Muscle layer of duodenum (tissue), 2 donors: ENCODE data around the gene IL36B.

Experiments
- H3K27ac ChIP-seq: one replicate; pipeline ENCODE4 v1.7.0; 2013; ENCODE audit warnings: mild to moderate bottlenecking, low read length
- H3K27me3 ChIP-seq: one replicate; pipeline ENCODE4 v1.7.0; 2013; ENCODE audit warnings: low read depth, mild to moderate bottlenecking, control low read depth, low read length
- H3K36me3 ChIP-seq, 2 donors: one replicate each; pipeline ENCODE4 v1.7.0; 2013; ENCODE audit warnings: low read length in 2 of 2, control low read depth in 1 of 2, mild to moderate bottlenecking in 1 of 2; ENCODE audit not compliant: insufficient read depth in 2 of 2, control insufficient read depth in 1 of 2
- H3K4me1 ChIP-seq, 2 donors: one replicate each; pipeline ENCODE4 v1.7.0; 2013; ENCODE audit warnings: low read length in 2 of 2, mild to moderate bottlenecking in 2 of 2, control low read depth in 1 of 2, moderate library complexity in 1 of 2; ENCODE audit not compliant: insufficient read depth in 2 of 2, control insufficient read depth in 1 of 2
- H3K4me3 ChIP-seq, 2 donors: one replicate each; pipeline ENCODE4 v1.7.0; 2013; ENCODE audit warnings: low read length in 2 of 2, low read depth in 1 of 2, mild to moderate bottlenecking in 1 of 2
- H3K9me3 ChIP-seq, 2 donors: one replicate each; pipeline ENCODE4 v1.7.0; 2013; ENCODE audit warnings: low read length in 2 of 2, control low read depth in 1 of 2, mild to moderate bottlenecking in 1 of 2; ENCODE audit not compliant: control insufficient read depth in 1 of 2
- donor health status: healthy.

Gene IL36B

DNA sequence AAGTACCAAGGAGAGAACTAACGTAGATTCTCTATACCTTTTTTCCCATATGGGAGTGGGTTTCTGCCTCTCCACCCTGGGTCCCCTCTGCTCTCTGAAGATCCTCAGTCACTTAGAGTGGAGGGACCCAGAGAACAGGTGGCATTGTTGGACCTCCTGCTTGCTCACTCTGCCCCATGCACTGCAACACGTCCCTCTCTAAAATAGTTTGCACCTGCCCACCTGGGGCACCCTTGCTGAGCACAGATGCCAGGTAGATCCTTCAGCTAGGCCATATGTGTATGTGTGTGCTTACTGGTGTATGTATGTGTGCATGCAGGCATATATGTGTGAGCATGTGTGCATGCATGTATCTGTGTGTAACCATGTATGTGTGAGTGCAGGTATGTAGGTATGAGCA lies 8.6 kb upstream of the IL36B start:
- no peak overlapping the region for H3K27ac ChIP-seq
- no peaks in the 10 kb centered on the region for H3K27me3 ChIP-seq
- H3K4me3 ChIP-seq, result no peak overlapping the region
- no peaks in the 10 kb centered on the region for H3K4me1 ChIP-seq
- H3K9me3 ChIP-seq, result peaks cover 0 to 4% of the 10 kb centered on the region in 2 donors
- no peaks in the 10 kb centered on the region for H3K36me3 ChIP-seq

- H3K27ac ChIP-seq, result no peak overlapping the region
- H3K9me3 ChIP-seq, result peaks cover 0 to 4% of the 10 kb centered on the region in 2 donors
Observed at GRCh38 chr2:113060796-113061195, 8.1 kb upstream of the IL36B start.

GRCh38 chr2:113060396-113060795 lies 7.7 kb upstream of the IL36B start:
- Histone ChIP-seq H3K4me1 (no peaks in the 10 kb centered on the region), H3K36me3 (no peaks in the 10 kb centered on the region), H3K27me3 (no peaks in the 10 kb centered on the region), H3K4me3 (no peak overlapping the region), H3K9me3 (peaks cover 0 to 4% of the 10 kb centered on the region in 2 donors), H3K27ac (no peak overlapping the region)

More at GRCh38 chr2:113060796-113061195, 8.1 kb upstream of the IL36B start:
- Histone ChIP-seq H3K4me1 (no peaks in the 10 kb centered on the region), H3K27me3 (no peaks in the 10 kb centered on the region), H3K4me3 (no peak overlapping the region), H3K36me3 (no peaks in the 10 kb centered on the region)

DNA sequence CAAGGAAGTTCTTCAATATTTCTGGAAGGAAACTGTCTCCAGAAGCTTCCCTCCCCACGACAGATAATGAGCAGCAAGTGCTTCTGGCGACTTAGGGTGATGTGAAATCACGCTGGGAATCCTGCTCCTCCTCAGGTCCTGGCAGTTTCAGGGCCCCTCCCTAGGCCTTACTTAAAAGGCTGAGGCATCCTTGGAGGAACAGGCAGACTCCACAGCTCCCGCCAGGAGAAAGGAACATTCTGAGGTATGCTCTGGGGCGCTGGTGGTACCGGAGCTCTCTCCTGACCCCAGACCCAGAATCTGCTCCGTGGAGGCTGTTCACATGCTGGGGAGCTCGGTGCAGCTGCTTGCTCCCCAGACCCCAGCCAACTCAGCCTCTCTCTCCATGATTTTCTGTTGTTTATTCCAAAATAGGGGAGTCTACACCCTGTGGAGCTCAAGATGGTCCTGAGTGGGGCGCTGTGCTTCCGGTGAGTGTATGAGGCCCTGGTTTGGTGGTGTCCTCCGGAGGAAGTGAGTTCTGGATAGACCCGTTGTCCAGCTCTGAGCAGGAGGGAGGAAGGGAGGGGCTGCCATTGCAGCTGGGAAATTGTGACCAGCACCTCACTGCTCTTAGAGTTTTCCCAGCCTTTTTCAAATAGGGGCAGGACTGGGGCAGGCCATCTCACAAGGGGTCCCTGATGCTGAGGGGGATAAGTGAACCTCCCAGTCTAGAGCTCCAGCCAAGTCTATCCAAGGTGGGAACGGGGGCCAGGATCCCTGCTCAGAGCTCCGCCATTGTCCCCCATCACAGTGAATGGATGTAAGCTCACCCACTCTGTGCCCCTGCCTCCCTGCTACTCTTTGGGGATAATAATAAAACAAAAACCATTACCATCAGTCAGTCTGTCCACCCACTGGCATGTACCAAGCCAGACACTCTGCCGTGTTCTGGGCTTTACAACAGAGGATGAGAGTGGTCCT lies 6.6 kb upstream of the IL36B start, which contains the start of gene IL36RN:
TSS of gene IL36RN (plus strand) at position 201 of the 963 bp plus-strand sequence. CDS start at position 442, 241 bp downstream.
- peaks cover 0 to 4% of the 10 kb centered on the region in 2 donors for H3K9me3 ChIP-seq
- no peak within 1 kb of the TSS for H3K4me3 ChIP-seq

DNA sequence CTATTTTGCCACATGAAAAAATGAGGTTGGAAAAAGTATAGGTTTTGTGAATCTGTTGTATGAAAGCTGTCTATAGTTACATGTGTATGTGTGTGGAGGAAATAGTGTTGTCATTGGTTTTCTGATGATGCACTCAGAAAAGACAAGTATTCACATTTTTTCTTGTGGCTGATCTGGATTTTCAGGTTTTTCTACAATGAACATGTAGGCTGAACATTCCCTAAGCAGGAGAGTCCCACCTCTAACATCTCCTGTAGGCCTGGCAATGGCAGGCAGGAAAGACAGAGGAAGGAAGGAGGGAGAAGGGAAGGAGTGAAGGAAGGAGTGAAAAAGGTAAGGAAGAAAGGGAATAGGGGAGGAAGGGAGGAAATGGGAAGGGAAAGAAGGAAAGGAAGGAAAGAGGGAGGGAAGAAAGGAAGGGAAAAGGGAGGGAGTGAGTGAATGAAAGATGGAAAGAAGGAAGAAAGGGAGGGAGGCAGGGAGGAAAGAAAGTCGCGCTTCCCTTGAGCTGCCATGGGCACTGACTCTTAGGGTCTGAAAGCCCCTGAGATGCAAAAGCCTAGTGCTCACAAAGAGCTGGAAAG lies 5.8 kb upstream of the IL36B start:
- no peaks in the 10 kb centered on the region for H3K4me1 ChIP-seq
- no peak overlapping the region for H3K27ac ChIP-seq
- peaks cover 0 to 4% of the 10 kb centered on the region in 2 donors for H3K9me3 ChIP-seq
- H3K27me3 ChIP-seq, result no peaks in the 10 kb centered on the region
- no peaks in the 10 kb centered on the region for H3K36me3 ChIP-seq
- H3K4me3 ChIP-seq, result no peak overlapping the region

More for the DNA sequence above, 6.6 kb upstream of the IL36B start, which contains the start of gene IL36RN:
- Histone ChIP-seq H3K4me1 (no peaks in the 10 kb centered on the region), H3K36me3 (no peaks in the 10 kb centered on the region), H3K27ac (no peak within 1 kb of the TSS), H3K27me3 (no peaks in the 10 kb centered on the region)

DNA sequence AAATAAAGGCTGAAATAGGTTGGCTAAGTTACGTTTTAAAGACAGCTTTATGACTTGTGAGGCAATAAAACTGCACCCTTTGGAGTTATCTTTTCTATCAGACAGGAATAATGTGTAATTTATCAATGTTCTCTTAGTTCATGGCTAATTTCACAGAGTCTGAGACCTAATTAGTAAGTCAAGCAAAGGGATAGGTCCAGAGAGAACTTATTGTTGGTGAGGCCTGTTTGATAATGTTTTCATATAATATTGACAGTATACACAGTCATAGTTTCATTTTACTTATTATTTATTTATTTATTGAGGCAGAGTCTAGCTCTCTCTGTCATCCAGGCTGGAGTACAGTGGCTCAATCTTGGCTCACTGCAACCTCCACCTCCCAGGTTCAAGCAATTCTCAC lies 4.5 kb upstream of the IL36B start:
- Histone ChIP-seq H3K4me1 (no peaks in the 10 kb centered on the region), H3K27ac (no peak overlapping the region)

GRCh38 chr2:113056521-113056920 lies 3.9 kb upstream of the IL36B start:
- Histone ChIP-seq H3K27ac (no peak overlapping the region), H3K9me3 (peaks cover 0 to 4% of the 10 kb centered on the region in 2 donors), H3K4me3 (no peak overlapping the region), H3K27me3 (no peaks in the 10 kb centered on the region), H3K4me1 (no peaks in the 10 kb centered on the region), H3K36me3 (no peaks in the 10 kb centered on the region)

More for the DNA sequence above, 4.5 kb upstream of the IL36B start:
- peaks cover 0 to 4% of the 10 kb centered on the region in 2 donors for H3K9me3 ChIP-seq
- no peaks in the 10 kb centered on the region for H3K27me3 ChIP-seq
- H3K36me3 ChIP-seq, result no peaks in the 10 kb centered on the region
- no peak overlapping the region for H3K4me3 ChIP-seq

DNA sequence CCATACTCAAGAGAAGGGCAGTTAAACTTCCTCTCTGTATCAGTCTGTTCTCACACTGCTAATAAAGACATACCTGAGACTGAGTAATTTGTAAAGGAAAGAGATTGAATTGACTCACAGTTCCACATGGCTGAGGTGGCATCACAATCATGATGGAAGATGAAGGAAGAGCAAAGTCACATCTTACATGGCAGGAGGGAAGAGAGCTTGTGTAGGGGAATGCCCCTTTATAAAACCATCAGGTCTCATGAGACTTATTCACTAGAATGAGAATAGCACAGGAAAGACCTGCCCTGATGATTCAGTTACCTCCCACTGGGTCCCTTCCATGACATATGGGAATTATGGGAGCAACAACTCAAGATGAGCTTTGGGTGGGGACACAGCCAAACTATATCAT lies 1.4 kb upstream of the IL36B start:
- no peaks in the 10 kb centered on the region for H3K36me3 ChIP-seq
- peaks cover 0 to 7% of the 10 kb centered on the region in 2 donors for H3K9me3 ChIP-seq
- H3K27ac ChIP-seq, result no peak overlapping the region
- H3K4me3 ChIP-seq, result no peak overlapping the region
- no peaks in the 10 kb centered on the region for H3K4me1 ChIP-seq
- no peaks in the 10 kb centered on the region for H3K27me3 ChIP-seq

DNA sequence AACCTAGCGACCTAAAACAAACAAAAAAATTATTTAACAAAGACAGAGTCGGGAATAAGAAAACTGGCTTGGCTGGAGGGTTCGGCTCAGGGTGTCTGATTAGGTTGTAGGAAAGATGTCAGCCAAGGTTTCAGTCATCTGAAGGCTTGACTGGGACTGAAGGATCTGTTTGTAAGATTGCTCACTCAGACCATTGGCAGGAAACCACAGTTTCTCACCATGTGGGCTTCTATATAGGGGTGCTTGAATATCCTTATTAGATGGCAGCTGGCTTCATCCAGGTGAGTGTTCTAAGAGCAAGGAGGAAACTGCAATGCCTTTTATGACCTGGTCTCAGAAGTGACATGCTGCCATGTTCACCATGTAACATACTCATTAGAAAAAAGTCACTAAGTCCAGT lies 999 bp upstream of the IL36B start:
- Histone ChIP-seq H3K27ac (no peak overlapping the region), H3K9me3 (peaks cover 0 to 7% of the 10 kb centered on the region in 2 donors), H3K36me3 (no peaks in the 10 kb centered on the region), H3K4me1 (no peaks in the 10 kb centered on the region), H3K4me3 (no peak overlapping the region), H3K27me3 (no peaks in the 10 kb centered on the region)

- Histone ChIP-seq H3K4me3 (no peak overlapping the region), H3K27ac (no peak overlapping the region), H3K9me3 (peaks cover 0 to 7% of the 10 kb centered on the region in 2 donors), H3K36me3 (no peaks in the 10 kb centered on the region), H3K4me1 (no peaks in the 10 kb centered on the region), H3K27me3 (no peaks in the 10 kb centered on the region)
Observed at GRCh38 chr2:113050921-113051895, 1.5 kb downstream of the IL36B start.
